NB4 (cell line): Measurements from ENCODE around the gene IFT81.

Experiments used
- MYC ChIP-seq: IDR thresholded peaks from 2 replicates; pipeline ENCODE4 v1.6.1; 2011; ENCODE audit warnings: low read depth, low read length
- POLR2A ChIP-seq: IDR thresholded peaks from 2 replicates; pipeline ENCODE4 v1.6.1; 2011; ENCODE audit warnings: mild to moderate bottlenecking; ENCODE audit not compliant: insufficient read length; ENCODE audit errors: extremely low read depth
- TF ChIP-seq, protein P1 (sequence below): IDR thresholded peaks from one replicate; pipeline ENCODE4 v1.5.1; 2012; ENCODE audit warnings: low read depth, low read length

DNA sequence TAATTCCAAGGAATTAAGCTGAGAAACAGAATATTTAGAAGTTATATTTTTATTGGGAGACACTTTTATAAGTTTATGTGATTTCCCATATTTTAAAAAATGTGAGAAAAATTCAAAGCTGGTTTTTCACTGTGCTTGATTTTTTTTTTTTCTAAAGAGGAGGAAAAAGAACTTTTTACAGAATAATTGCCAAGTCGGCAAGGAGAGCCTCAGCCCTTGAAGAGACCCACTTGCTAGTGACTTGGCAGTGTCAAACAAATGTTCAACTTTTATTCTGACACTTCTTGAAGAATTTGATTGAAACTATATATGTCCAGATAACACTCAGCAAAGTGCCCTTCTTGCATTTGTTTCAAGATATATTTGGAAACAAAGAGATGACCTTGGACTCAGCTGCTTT, 104.6 kb downstream of the IFT81 start:
- TF ChIP-seq, protein P1, sequence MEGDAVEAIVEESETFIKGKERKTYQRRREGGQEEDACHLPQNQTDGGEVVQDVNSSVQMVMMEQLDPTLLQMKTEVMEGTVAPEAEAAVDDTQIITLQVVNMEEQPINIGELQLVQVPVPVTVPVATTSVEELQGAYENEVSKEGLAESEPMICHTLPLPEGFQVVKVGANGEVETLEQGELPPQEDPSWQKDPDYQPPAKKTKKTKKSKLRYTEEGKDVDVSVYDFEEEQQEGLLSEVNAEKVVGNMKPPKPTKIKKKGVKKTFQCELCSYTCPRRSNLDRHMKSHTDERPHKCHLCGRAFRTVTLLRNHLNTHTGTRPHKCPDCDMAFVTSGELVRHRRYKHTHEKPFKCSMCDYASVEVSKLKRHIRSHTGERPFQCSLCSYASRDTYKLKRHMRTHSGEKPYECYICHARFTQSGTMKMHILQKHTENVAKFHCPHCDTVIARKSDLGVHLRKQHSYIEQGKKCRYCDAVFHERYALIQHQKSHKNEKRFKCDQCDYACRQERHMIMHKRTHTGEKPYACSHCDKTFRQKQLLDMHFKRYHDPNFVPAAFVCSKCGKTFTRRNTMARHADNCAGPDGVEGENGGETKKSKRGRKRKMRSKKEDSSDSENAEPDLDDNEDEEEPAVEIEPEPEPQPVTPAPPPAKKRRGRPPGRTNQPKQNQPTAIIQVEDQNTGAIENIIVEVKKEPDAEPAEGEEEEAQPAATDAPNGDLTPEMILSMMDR = no peak
- TF ChIP-seq MYC = no peak
- TF ChIP-seq POLR2A = no peak
